PC-3 (cell line): ENCODE measurements around the gene KCNT1. TPM values are rescaled to one million over a fixed set of nuclear protein-coding genes. Genes with fewer than 3 reads are reported as not detected.

ENCODE experiments used
- ATAC-seq: fragments of 200-7000 bp; cut with Tn5 transposase; 2 replicates; pipeline ENCODE4 v1.9.1; 2020; ENCODE audit warnings: mild to moderate bottlenecking, moderate library complexity
- BruUV-seq: library from RNA; stranded (reverse); fragments of 400-500 nt; replicated peaks from 2 replicates; lab custom pipeline; 2021; lab: Mats Ljungman, UMichigan
- CTCF ChIA-PET: fragments of 300-600 bp; sonication (Branson Sonifier 250); formaldehyde crosslinking; loops from one replicate; lab custom pipeline; 2022; ENCODE audit warnings: antibody characterized with exemption; lab: Charles Lee
- POLR2A ChIA-PET: fragments of 300-600 bp; sonication (Branson Sonifier 250); formaldehyde crosslinking; loops from one replicate; lab custom pipeline; 2022; ENCODE audit warnings: antibody characterized with exemption; ENCODE audit not compliant: unreplicated experiment; lab: Charles Lee
- DNase-seq: peaks from one replicate; pipeline ENCODE4 v3.0.0-alpha.2; 2015
- H2AFZ ChIP-seq: fragments of 300-600 bp; sonication (generic); 2 replicates; pipeline ENCODE4 v1.6.0; 2016; ENCODE audit warnings: antibody characterized with exemption, low read length
- H3F3A ChIP-seq: fragments of 300-600 bp; sonication (generic); one replicate; pipeline ENCODE4 v1.6.0; 2017; ENCODE audit warnings: antibody characterized with exemption, low read length, control low read depth, mild to moderate bottlenecking; ENCODE audit not compliant: unreplicated experiment
- H3K27ac ChIP-seq: fragments of 300-600 bp; sonication (generic); 2 replicates; pipeline ENCODE4 v1.5.1; 2016; ENCODE audit warnings: mild to moderate bottlenecking, low read length
- H3K27me3 ChIP-seq: fragments of 300-600 bp; sonication (generic); 2 replicates; pipeline ENCODE4 v1.6.1; 2016; ENCODE audit warnings: low read length, mixed read lengths
- H3K36me3 ChIP-seq: fragments of 300-600 bp; sonication (generic); 2 replicates; pipeline ENCODE4 v1.6.1; 2016; ENCODE audit warnings: low read depth, mixed run types, low read length, mixed read lengths
- H3K4me1 ChIP-seq: fragments of 300-600 bp; sonication (generic); 2 replicates; pipeline ENCODE4 v1.5.1; 2016; ENCODE audit warnings: low read length; ENCODE audit not compliant: insufficient read depth
- H3K4me2 ChIP-seq: fragments of 300-600 bp; sonication (generic); 2 replicates; pipeline ENCODE4 v1.6.0; 2016; ENCODE audit warnings: low read length
- H3K4me3 ChIP-seq: fragments of 300-600 bp; sonication (generic); 2 replicates; pipeline ENCODE4 v1.5.1; 2016; ENCODE audit warnings: mild to moderate bottlenecking, low read length, mixed read lengths
- H3K79me2 ChIP-seq: fragments of 300-600 bp; sonication (generic); 2 replicates; pipeline ENCODE4 v1.6.1; 2017; ENCODE audit warnings: low read length, mixed read lengths
- H3K9ac ChIP-seq: fragments of 300-600 bp; sonication (generic); 2 replicates; pipeline ENCODE4 v1.6.0; 2016; ENCODE audit warnings: mild to moderate bottlenecking, low read length
- H3K9me2 ChIP-seq: fragments of 300-600 bp; sonication (generic); replicated peaks from 2 replicates; pipeline ENCODE4 v1.6.1; 2016; ENCODE audit warnings: mixed run types, low read length, mixed read lengths
- H3K9me3 ChIP-seq: fragments of 300-600 bp; sonication (generic); 2 replicates; pipeline ENCODE4 v1.6.1; 2016; ENCODE audit warnings: low read length, mixed read lengths
- H4K20me1 ChIP-seq: fragments of 300-600 bp; sonication (generic); 2 replicates; pipeline ENCODE4 v1.6.1; 2016; ENCODE audit warnings: low read length, mixed read lengths
- CTCF ChIP-seq: fragments of 300-600 bp; sonication (generic); conservative IDR thresholded peaks from 2 replicates; pipeline ENCODE4 v1.5.1; 2017; ENCODE audit warnings: antibody characterized with exemption, low read depth, mild to moderate bottlenecking, low read length
- EZH2 ChIP-seq: fragments of 300-600 bp; sonication (generic); IDR thresholded peaks from one replicate; pipeline ENCODE4 v1.6.1; 2017; ENCODE audit warnings: antibody characterized with exemption, mild to moderate bottlenecking, low read length; ENCODE audit not compliant: unreplicated experiment
- EZH2phosphoT487 ChIP-seq: fragments of 300-600 bp; sonication (generic); IDR thresholded peaks from 2 replicates; pipeline ENCODE4 v1.6.1; 2018; ENCODE audit warnings: mild to moderate bottlenecking, antibody characterized with exemption, low read length, borderline replicate concordance
- intact Hi-C: fragments of 100-400 bp; cut with micrococcal nuclease; formaldehyde crosslinking; loops from 2 replicates; pipeline ENCODE4 v1.9.0; 2023
- total RNA-seq: library from RNA; depleted of rRNA; stranded (reverse); fragments of >200 nt; gene quantifications from 2 replicates; pipeline ENCODE4 v1.2.3, GENCODE V29; 2014

The KCNT1 gene
- total RNA-seq, 1 experiment from 2014 or later, result not detected

DNA sequence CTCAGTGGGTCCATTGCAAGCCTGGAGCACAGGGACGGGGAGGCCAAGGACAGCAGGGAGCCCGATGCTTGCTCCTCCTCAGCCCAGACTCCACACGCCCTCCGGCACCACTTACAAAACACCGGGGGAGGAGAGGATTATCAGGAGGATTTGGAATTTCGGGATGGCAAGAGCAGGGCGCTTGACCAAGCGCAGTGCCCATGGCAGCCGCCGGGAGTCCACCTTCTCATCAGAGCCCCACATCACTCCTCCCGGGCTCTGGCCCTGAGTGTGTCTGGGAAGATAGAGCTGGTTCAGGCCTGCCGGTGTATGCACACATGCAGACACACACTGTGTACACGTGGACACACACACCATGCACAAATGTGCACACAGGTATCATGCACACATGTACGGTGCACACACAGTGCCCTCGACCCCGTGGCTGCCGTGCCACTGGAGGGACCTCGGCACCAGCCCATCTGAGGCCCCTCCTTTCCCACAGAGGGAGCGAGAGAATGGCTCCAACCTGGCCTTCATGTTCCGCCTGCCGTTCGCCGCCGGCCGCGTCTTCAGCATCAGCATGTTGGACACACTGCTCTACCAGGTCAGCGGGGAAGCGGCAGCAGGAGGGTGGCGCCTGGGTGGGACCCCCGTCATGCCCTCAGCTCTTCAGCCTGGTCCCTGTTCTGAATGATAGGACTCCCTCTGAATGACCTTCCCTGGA lies 81.7 kb downstream of the KCNT1 start:
- Histone ChIP-seq H3K4me3 (no peak overlapping the region), H3K9me3 (no peaks in the 10 kb centered on the region), H4K20me1 (no peaks in the 10 kb centered on the region), H3K79me2 (no peaks in the 10 kb centered on the region), H3K9me2 (no peaks in the 10 kb centered on the region), H3K4me1 (no peaks in the 10 kb centered on the region), H3K27me3 (0 out of 2 replicates have a peak, but pooled peaks cover 3% of the 10 kb centered on the region), H3K36me3 (no peaks in the 10 kb centered on the region), H2AFZ (no peak overlapping the region), H3K4me2 (no peak overlapping the region), H3K9ac (no peak overlapping the region), H3K27ac (no peak overlapping the region), H3F3A (no peaks in the 10 kb centered on the region)
- ATAC-seq, result no peak
- intact Hi-C loops, result no loop called here
- ChIA-PET POLR2A (no interaction called here), CTCF (no interaction called here)
- no TSS peak for BruUV-seq
- peak; percentile 2 for DNase-seq
- TF ChIP-seq CTCF, result no peak
- TF ChIP-seq EZH2phosphoT487, result no peak
- no peak for TF ChIP-seq EZH2

- no peaks in the 10 kb centered on the region for H4K20me1 ChIP-seq
- H3K9ac ChIP-seq, result no peak overlapping the region
- H3K27me3 ChIP-seq, result 0 out of 2 replicates have a peak, but pooled peaks cover 3% of the 10 kb centered on the region
- H3F3A ChIP-seq, result no peaks in the 10 kb centered on the region
- H3K4me3 ChIP-seq, result no peak overlapping the region
- H3K79me2 ChIP-seq, result no peaks in the 10 kb centered on the region
- H2AFZ ChIP-seq, result no peak overlapping the region
- H3K9me3 ChIP-seq, result no peaks in the 10 kb centered on the region
- H3K4me1 ChIP-seq, result no peaks in the 10 kb centered on the region
- H3K36me3 ChIP-seq, result no peaks in the 10 kb centered on the region
- no peak overlapping the region for H3K27ac ChIP-seq
- intact Hi-C loops, result no loop called here
- TF ChIP-seq EZH2phosphoT487, result no peak
- POLR2A ChIA-PET, result no interaction called here
- ATAC-seq (no peak), DNase-seq (no peak)
- H3K4me2 ChIP-seq, result no peak overlapping the region
- CTCF ChIA-PET, result no interaction called here
- no peaks in the 10 kb centered on the region for H3K9me2 ChIP-seq
- BruUV-seq, result no TSS peak
These were observed 83.1 kb downstream of the KCNT1 start for GRCh38 chr9:135785013-135785575.

- H3K9me3 ChIP-seq, result no peaks in the 10 kb centered on the region
- intact Hi-C loops, result no loop called here
- H3K9ac ChIP-seq, result no peak overlapping the region
- no peaks in the 10 kb centered on the region for H3F3A ChIP-seq
- no peak overlapping the region for H2AFZ ChIP-seq
- ChIA-PET CTCF (no interaction called here), POLR2A (no interaction called here)
- no peak for DNase-seq
- no peak for ATAC-seq
- H3K27me3 ChIP-seq, result 0 out of 2 replicates have a peak, but pooled peaks cover 3% of the 10 kb centered on the region
- H4K20me1 ChIP-seq, result no peaks in the 10 kb centered on the region
- no peak overlapping the region for H3K4me3 ChIP-seq
- H3K4me2 ChIP-seq, result no peak overlapping the region
- no peak for TF ChIP-seq CTCF
- no peak for TF ChIP-seq EZH2phosphoT487
- TF ChIP-seq EZH2, result no peak
- no TSS peak for BruUV-seq
- no peaks in the 10 kb centered on the region for H3K79me2 ChIP-seq
- no peaks in the 10 kb centered on the region for H3K4me1 ChIP-seq
- no peaks in the 10 kb centered on the region for H3K9me2 ChIP-seq
- H3K36me3 ChIP-seq, result no peaks in the 10 kb centered on the region
- no peak overlapping the region for H3K27ac ChIP-seq
These were observed 84.2 kb downstream of the KCNT1 start for GRCh38 chr9:135786146-135786690.
